Parathyroid adenoma (tissue), 2 donors: ENCODE results near the gene FOXA3.
"Not testable (repeated sequence)": the region's sequence is repeated elsewhere in the genome, so short reads cannot be mapped to it uniquely, and the experiment has no call there.

Experiments used
- H2AFZ ChIP-seq: fragments of 300-600 bp; sonication (generic); one replicate; pipeline ENCODE4 v1.7.0; 2017; ENCODE audit warnings: antibody characterized with exemption, mild to moderate bottlenecking
- H3K27ac ChIP-seq: fragments of 300-600 bp; sonication (generic); one replicate; pipeline ENCODE4 v1.7.0; 2017
- H3K27me3 ChIP-seq: fragments of 300-600 bp; sonication (generic); one replicate; pipeline ENCODE4 v1.7.0; 2017; ENCODE audit warnings: low read length; ENCODE audit not compliant: control insufficient read depth, insufficient read depth
- H3K36me3 ChIP-seq: fragments of 300-600 bp; sonication (generic); one replicate; pipeline ENCODE4 v1.7.0; 2017; ENCODE audit warnings: low read length; ENCODE audit not compliant: control insufficient read depth, insufficient read depth
- H3K4me1 ChIP-seq: fragments of 300-600 bp; sonication (generic); one replicate; pipeline ENCODE4 v1.7.0; 2017; ENCODE audit warnings: control low read depth
- H3K4me2 ChIP-seq: fragments of 300-600 bp; sonication (generic); one replicate; pipeline ENCODE4 v1.7.0; 2017; ENCODE audit warnings: low read length
- H3K4me3 ChIP-seq: fragments of 300-600 bp; sonication (generic); one replicate; pipeline ENCODE4 v1.7.0; 2017; ENCODE audit warnings: low read depth, low read length
- H3K79me2 ChIP-seq: fragments of 300-600 bp; sonication (generic); one replicate; pipeline ENCODE4 v1.7.0; 2017; ENCODE audit warnings: control low read depth
- H3K9ac ChIP-seq: fragments of 300-600 bp; sonication (generic); one replicate; pipeline ENCODE4 v1.7.0; 2017; ENCODE audit warnings: mild to moderate bottlenecking
- H3K9me3 ChIP-seq: fragments of 300-600 bp; sonication (generic); one replicate; pipeline ENCODE4 v1.7.0; 2017; ENCODE audit warnings: low read length; ENCODE audit not compliant: control insufficient read depth
- CTCF ChIP-seq: fragments of 300-600 bp; sonication (generic); IDR thresholded peaks from one replicate; pipeline ENCODE4 v1.7.0; 2017; ENCODE audit warnings: antibody characterized with exemption, mild to moderate bottlenecking
- donor health status: primary hyperparathyroidism.

The FOXA3 gene

GRCh38 chr19:45864629-45865082 is 530 bp downstream of the FOXA3 start:
- H3K36me3 ChIP-seq, result no peaks in the 10 kb centered on the region
- H3K9me3 ChIP-seq, result no peaks in the 10 kb centered on the region
- H3K27ac ChIP-seq, result no peak overlapping the region
- H3K27me3 ChIP-seq, result no peaks in the 10 kb centered on the region
- peak overlapping the region; percentile 82 for H2AFZ ChIP-seq
- peaks cover 3% of the 10 kb centered on the region for H3K79me2 ChIP-seq
- H3K9ac ChIP-seq, result no peak overlapping the region
- H3K4me3 ChIP-seq, result no peak overlapping the region
- TF ChIP-seq CTCF, result no peak
- peaks cover 3% of the 10 kb centered on the region for H3K4me1 ChIP-seq
- no peak overlapping the region for H3K4me2 ChIP-seq

GRCh38 chr19:45865269-45865948 is 1.3 kb downstream of the FOXA3 start:
- Histone ChIP-seq H3K27ac (no peak overlapping the region), H3K79me2 (peaks cover 3% of the 10 kb centered on the region), H3K9ac (no peak overlapping the region), H3K9me3 (no peaks in the 10 kb centered on the region), H3K27me3 (no peaks in the 10 kb centered on the region), H3K36me3 (no peaks in the 10 kb centered on the region), H2AFZ (no peak overlapping the region), H3K4me1 (peaks cover 3% of the 10 kb centered on the region), H3K4me3 (no peak overlapping the region), H3K4me2 (no peak overlapping the region)
- no peak for TF ChIP-seq CTCF

GRCh38 chr19:45866400-45867176 is 2.5 kb downstream of the FOXA3 start:
- Histone ChIP-seq H3K4me3 (no peak overlapping the region), H3K4me1 (peaks cover 3% of the 10 kb centered on the region), H3K9ac (no peak overlapping the region), H3K27ac (no peak overlapping the region), H3K79me2 (peaks cover 3% of the 10 kb centered on the region), H3K9me3 (no peaks in the 10 kb centered on the region), H2AFZ (no peak overlapping the region), H3K27me3 (no peaks in the 10 kb centered on the region), H3K36me3 (no peaks in the 10 kb centered on the region), H3K4me2 (no peak overlapping the region)
- no peak for TF ChIP-seq CTCF

GRCh38 chr19:45867241-45867640 is 3.1 kb downstream of the FOXA3 start:
- not testable (repeated sequence) for H3K9ac ChIP-seq, H2AFZ ChIP-seq, H3K4me2 ChIP-seq, H3K9me3 ChIP-seq, H3K36me3 ChIP-seq, H3K4me1 ChIP-seq, H3K27me3 ChIP-seq, H3K27ac ChIP-seq, H3K79me2 ChIP-seq, H3K4me3 ChIP-seq

- H3K4me2 ChIP-seq, result no peak overlapping the region
- no peaks in the 10 kb centered on the region for H3K27me3 ChIP-seq
- H3K9me3 ChIP-seq, result no peaks in the 10 kb centered on the region
- H3K4me1 ChIP-seq, result no peaks in the 10 kb centered on the region
- TF ChIP-seq CTCF, result no peak
- no peak overlapping the region for H3K9ac ChIP-seq
- H3K4me3 ChIP-seq, result no peak overlapping the region
- no peak overlapping the region for H3K27ac ChIP-seq
- H3K36me3 ChIP-seq, result no peaks in the 10 kb centered on the region
- H2AFZ ChIP-seq, result no peak overlapping the region
- no peaks in the 10 kb centered on the region for H3K79me2 ChIP-seq
Measured at GRCh38 chr19:45870798-45871197, 6.7 kb downstream of the FOXA3 start.
